ENCODE results near the gene CDC20B. TPM values are rescaled to one million over a fixed set of nuclear protein-coding genes. Genes with fewer than 3 reads are reported as not detected.

Gene CDC20B
- total RNA-seq, result 0.27 TPM in 1 of 2 replicates, not detected in the other

- Histone ChIP-seq H3K27me3 (ENCODE audit: control insufficient read depth, insufficient read depth, low read length) (peaks cover 15% of the 10 kb centered on the region), H3K36me3 (ENCODE audit: control insufficient read depth, insufficient read depth, low read length) (no peaks in the 10 kb centered on the region), H3K4me3 (ENCODE audit: low read depth, low read length) (peak within 1 kb of the TSS; percentile 49)
- TF ChIP-seq CTCF (IDR thresholded peaks at IDR 0.05; ENCODE audit: insufficient read depth, low read length, poor library complexity, severe bottlenecking), result no peak
- no peak for DNase-seq (ENCODE audit: low read depth)
These were observed at the start of gene CDC20B for GRCh38 chr5:55172937-55173686. Gene CDC20B, minus strand, starts transcription at chr5:55173177. Its CDS starts 177 bp downstream, at chr5:55173000.

DNA sequence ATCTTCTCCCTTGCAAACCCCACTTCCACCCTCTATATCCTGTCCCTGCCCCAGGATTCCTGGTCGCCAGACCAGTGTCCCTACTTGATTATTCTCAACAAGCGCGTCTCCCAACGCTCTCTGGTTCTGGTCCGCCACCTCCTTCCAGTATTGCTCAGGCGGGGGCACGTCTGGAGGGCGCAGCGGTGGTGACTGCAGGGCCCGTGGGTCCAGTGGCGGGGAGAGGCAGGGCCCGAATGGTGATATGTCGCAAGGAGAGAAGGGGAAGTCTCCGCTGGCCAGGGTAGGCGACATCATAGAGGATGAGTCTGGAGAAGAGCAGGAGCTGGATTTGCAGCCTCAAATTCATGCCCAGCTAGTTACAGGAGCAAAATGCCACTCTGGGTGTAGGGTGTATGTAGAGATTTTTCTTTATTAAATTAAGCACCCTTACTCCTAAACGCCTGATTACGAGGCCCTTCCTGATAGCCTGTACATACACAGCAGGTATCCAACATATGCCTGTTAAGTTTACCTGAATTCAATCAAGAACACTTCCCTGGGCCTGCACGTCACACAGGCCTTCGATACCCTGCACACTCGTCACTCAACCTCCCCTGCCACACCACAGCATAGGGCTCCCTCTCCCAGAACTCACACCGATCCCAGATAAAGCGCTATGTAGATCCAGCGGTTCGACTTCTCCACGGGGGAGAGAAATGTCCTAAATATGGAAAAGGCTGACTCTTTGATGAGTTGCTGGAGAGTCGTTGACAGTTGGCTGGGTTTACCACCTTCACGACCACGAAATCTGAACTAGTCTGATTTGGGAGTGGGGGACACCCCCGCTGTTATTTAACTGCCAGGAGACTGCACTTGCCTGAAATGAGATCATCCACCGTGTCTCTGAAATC lies 49.4 kb upstream of the CDC20B start:
- no peak overlapping the region for H3K4me3 ChIP-seq (ENCODE audit: low read depth, low read length)
- peaks cover 69% of the 10 kb centered on the region for H3K27me3 ChIP-seq (ENCODE audit: control insufficient read depth, insufficient read depth, low read length)
- no peak for TF ChIP-seq CTCF (IDR thresholded peaks at IDR 0.05; ENCODE audit: insufficient read depth, low read length, poor library complexity, severe bottlenecking)
- H3K36me3 ChIP-seq (ENCODE audit: control insufficient read depth, insufficient read depth, low read length), result no peaks in the 10 kb centered on the region
- DNase-seq (ENCODE audit: low read depth), result no peak

DNA sequence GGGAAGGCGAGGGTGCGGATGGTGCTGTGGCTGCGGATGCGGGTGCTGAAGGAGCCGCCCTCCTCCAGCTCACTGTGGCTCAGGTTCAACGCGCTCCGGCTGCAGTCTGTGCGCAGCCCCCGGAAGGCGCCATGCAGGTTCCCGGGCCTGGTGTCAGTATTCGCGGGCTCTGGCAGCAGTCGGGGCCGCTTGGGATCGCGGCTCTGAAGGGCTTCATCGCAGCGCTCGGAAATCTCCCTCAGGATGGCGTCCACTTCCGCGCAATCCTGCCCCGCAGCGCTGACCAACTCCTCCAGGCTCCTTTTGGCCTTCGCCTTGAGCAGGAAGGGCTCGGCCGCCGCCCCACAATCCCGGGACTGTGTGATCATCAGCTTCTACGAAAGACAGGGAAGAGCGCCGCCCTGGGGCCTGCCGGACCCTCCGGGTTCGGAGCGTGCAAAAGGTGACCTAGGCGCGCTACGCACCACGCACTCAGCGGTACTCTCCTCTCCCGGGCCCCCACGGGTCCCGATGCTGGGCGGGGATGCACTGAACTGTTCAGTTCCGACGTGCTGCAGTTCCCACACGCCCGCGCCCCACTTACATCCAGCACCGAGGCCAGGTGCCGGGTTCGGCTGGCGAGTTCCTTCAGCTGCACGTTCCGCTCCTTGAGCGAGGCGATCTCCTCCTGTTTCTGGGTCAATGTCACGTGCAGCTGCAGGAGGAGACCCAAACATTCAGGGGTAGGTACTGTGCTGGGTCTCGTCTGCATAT lies 47.6 kb upstream of the CDC20B start:
- Histone ChIP-seq H3K4me3 (ENCODE audit: low read depth, low read length) (peak overlapping the region; percentile 38), H3K27me3 (ENCODE audit: control insufficient read depth, insufficient read depth, low read length) (peaks cover 53% of the 10 kb centered on the region), H3K36me3 (ENCODE audit: control insufficient read depth, insufficient read depth, low read length) (no peaks in the 10 kb centered on the region)
- TF ChIP-seq CTCF (IDR thresholded peaks at IDR 0.05; ENCODE audit: insufficient read depth, low read length, poor library complexity, severe bottlenecking), result peak; percentile 31
- DNase-seq (ENCODE audit: low read depth), result no peak

DNA sequence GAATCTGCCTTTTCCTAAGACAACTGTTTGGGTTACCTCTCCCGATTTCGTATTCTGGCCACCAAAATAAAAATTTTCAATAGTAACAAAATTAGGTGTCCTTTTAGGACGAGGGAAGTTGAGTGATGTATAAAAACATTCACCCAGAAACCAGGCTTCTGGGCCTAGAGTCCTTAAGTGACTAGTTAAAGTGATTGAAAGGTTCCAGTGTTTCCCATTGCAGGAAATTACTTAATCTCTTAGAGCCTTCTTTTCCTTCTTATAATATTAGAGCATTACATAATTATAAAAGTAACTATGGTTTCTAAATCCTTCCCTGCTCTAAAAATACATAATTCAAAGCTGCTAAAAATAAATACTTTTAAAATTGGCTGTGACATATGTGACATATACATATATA lies 46.8 kb upstream of the CDC20B start:
- Histone ChIP-seq H3K4me3 (ENCODE audit: low read depth, low read length) (no peak overlapping the region), H3K36me3 (ENCODE audit: control insufficient read depth, insufficient read depth, low read length) (no peaks in the 10 kb centered on the region), H3K27me3 (ENCODE audit: control insufficient read depth, insufficient read depth, low read length) (peaks cover 45% of the 10 kb centered on the region)
- no peak for DNase-seq (ENCODE audit: low read depth)
- no peak for TF ChIP-seq CTCF (IDR thresholded peaks at IDR 0.05; ENCODE audit: insufficient read depth, low read length, poor library complexity, severe bottlenecking)

DNA sequence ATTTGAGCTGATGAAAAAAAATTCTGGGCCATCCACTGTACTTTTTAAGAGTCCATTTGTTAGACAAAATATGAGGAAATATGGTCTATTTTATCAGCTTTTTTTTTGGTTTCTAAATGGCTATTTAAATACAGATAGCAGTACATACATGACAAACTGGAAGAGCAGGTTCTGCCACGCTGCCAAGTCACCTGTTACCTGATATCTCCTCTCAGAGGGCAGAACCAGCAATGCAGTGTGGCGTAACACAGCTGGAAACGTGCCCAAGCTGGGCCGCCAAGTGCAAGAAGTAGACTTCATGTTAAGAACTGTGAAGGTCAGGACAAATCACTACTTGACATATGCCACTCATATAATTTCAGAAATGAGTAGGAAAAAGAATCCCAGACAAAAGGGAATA lies 46.0 kb upstream of the CDC20B start:
- Histone ChIP-seq H3K36me3 (ENCODE audit: control insufficient read depth, insufficient read depth, low read length) (no peaks in the 10 kb centered on the region), H3K27me3 (ENCODE audit: control insufficient read depth, insufficient read depth, low read length) (peaks cover 38% of the 10 kb centered on the region), H3K4me3 (ENCODE audit: low read depth, low read length) (no peak overlapping the region)
- DNase-seq (ENCODE audit: low read depth), result no peak
- no peak for TF ChIP-seq CTCF (IDR thresholded peaks at IDR 0.05; ENCODE audit: insufficient read depth, low read length, poor library complexity, severe bottlenecking)

All from kidney epithelial cell (primary cell).